Spleen (tissue), 7 donors: ENCODE results near the gene MDM4.

ENCODE experiments used
- CTCF ChIP-seq, 11 experiments: fragments of 200-600 bp in 7 of 11; fragments of 450-650 bp in 4 of 11; sonication (generic) in 4 of 11; IDR thresholded peaks in 8 of 11; conservative IDR thresholded peaks in 3 of 11; 1 replicate in 7 of 11; 2 replicates in 4 of 11; pipeline versions ENCODE4 v1.4.0 to v1.8.0; 2016 to 2021; ENCODE audit warnings: antibody characterized with exemption in 11 of 11, inconsistent platforms in 4 of 11, mild to moderate bottlenecking in 1 of 11
- POLR2A ChIP-seq, 3 donors: fragments of 450-650 bp; IDR thresholded peaks; one replicate each; pipeline ENCODE4 v1.5.1; 2017; ENCODE audit warnings: antibody characterized with exemption in 3 of 3, mild to moderate bottlenecking in 1 of 3
- POLR2AphosphoS5 ChIP-seq, 3 donors: sonication (generic); formaldehyde crosslinking; IDR thresholded peaks; one replicate each; pipeline ENCODE4 v1.5.1; 2017; ENCODE audit warnings: antibody characterized with exemption in 3 of 3
- donor health status: DM: no; HTN: no; CAD: no; lungs with moderate emphysema.
- donor health status: DM: no; HTN: no; CAD: no.
- donor health status: DM: no; HTN: no; CAD: no.

- TF ChIP-seq POLR2A (IDR thresholded peaks at IDR 0.05) (no peak), POLR2AphosphoS5 (IDR thresholded peaks at IDR 0.05) (no peak), CTCF (IDR thresholded peaks at IDR 0.05 in 8 of 11, conservative IDR thresholded peaks at IDR 0.05 in 3 of 11) (no peak)
Observed at GRCh38 chr1:204548265-204548664, 32.1 kb downstream of the MDM4 start.
